ENCODE results near the gene IGF2. TPM values are rescaled to one million over a fixed set of nuclear protein-coding genes. Genes with fewer than 3 reads are reported as not detected.

Gene IGF2
- polyA plus RNA-seq, 1 experiment: 20.3 TPM

DNA sequence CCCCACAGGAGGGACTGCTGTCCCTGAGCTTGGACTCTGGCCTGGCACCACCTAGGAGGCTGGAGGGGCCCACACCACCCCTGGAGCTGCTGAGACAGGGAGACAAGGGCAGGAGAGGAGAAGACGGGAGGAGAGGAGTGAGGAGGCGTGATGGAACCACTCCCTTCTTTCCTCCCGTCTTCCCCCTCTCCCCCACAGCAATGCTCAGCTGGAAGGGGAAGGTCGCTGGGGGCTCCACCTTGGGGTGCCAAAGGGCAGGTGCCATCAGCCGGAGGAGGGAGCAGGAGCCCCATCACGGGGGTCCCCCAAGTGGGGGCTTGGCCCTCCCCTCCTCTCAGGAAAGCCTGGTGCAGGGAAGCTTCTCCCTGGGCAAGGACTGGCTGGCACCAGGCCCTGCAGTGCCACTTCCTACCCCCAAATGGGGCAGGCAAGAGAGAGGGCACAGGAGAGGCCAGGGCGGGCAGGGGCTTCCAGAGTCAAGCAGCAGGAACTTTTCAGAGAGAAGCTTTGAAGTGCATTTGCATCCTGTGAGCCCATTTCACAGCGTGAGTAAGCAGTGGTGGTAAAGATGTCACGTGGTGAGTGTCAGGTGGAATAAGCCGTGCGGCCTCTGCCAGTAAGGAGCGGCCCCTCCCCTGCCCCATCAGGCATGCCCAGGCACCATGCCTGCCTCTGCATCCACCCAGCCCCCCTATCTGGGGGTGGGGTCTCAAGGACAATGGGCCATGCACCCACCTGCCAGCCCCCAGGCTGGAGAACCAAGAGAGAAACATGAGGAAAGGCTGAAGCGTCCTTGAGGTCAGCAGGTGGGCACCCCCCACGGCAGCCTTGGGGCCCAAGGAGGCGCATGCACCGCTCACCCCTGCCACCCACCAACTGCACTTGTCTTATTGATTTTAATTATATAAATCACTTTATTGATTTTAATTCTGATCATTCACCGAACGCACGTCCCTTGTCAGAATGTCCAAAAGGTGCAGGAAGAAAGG lies 4.9 kb downstream of the IGF2 start:
- ChIA-PET POLR2A (no interaction called here), CTCF (interaction anchor here (1.1 to 5.7 kb wide), 3 partner anchors 12 to 17 kb away, joined by 3 to 28 read pairs (median 4); no protein-coding TSS in a partner anchor)
- H3K36me3 ChIP-seq (ENCODE audit: control insufficient read depth, insufficient read depth, low read length): peaks cover 13% of the 10 kb centered on the region
- TF ChIP-seq, protein P1, sequence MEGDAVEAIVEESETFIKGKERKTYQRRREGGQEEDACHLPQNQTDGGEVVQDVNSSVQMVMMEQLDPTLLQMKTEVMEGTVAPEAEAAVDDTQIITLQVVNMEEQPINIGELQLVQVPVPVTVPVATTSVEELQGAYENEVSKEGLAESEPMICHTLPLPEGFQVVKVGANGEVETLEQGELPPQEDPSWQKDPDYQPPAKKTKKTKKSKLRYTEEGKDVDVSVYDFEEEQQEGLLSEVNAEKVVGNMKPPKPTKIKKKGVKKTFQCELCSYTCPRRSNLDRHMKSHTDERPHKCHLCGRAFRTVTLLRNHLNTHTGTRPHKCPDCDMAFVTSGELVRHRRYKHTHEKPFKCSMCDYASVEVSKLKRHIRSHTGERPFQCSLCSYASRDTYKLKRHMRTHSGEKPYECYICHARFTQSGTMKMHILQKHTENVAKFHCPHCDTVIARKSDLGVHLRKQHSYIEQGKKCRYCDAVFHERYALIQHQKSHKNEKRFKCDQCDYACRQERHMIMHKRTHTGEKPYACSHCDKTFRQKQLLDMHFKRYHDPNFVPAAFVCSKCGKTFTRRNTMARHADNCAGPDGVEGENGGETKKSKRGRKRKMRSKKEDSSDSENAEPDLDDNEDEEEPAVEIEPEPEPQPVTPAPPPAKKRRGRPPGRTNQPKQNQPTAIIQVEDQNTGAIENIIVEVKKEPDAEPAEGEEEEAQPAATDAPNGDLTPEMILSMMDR (IDR thresholded peaks at IDR 0.05; ENCODE audit: insufficient read depth, low read depth, low read length): no peak
- no peak for DNase-seq (ENCODE audit: low read depth)
- H3K27me3 ChIP-seq (ENCODE audit: control insufficient read depth, insufficient read depth, low read length): peaks cover 7% of the 10 kb centered on the region
- H3K4me3 ChIP-seq (ENCODE audit: low read depth, low read length): no peak overlapping the region

DNA sequence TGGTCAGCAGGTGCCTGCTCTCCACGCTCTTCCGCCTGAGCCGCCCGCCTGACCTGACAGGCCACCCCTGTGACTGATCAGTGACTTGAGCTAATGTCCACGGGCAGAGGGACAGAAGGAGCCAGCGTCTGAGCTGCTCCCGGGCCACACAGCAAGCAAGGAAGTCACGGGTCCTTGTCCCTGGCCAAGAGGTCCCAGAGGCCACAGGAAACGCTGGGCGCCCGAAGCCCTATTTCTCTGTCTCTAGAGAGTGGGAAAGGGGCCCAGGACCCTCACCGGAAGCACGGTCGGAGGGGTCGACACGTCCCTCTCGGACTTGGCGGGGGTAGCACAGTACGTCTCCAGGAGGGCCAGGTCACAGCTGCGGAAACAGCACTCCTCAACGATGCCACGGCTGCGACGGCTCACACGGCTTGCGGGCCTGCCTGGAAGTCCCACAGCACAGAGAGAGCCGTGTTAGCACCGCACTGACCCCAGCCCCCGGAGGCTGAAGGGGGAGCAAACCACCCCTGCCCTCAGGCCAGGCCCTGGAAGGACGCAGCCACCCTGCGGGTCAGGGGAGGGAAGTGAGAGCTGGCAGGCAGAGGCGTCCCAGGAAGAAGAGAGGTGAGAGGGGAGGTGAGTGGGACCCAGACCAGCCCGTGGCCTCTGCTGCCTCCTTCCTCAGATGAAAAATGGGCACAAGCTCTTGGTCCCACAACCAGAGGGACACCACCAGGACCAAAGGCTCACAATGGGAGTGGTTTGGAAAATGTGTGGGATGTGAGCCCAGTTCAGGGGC lies 5.8 kb downstream of the IGF2 start:
- DNase-seq (ENCODE audit: low read depth): no peak
- H3K27me3 ChIP-seq (ENCODE audit: control insufficient read depth, insufficient read depth, low read length): peaks cover 7% of the 10 kb centered on the region
- H3K4me3 ChIP-seq (ENCODE audit: low read depth, low read length): no peak overlapping the region
- TF ChIP-seq, protein P1 (IDR thresholded peaks at IDR 0.05; ENCODE audit: insufficient read depth, low read depth, low read length): no peak
- H3K36me3 ChIP-seq (ENCODE audit: control insufficient read depth, insufficient read depth, low read length): peaks cover 13% of the 10 kb centered on the region
- CTCF ChIA-PET: interaction anchor here (1.1 to 5.7 kb wide), 3 partner anchors 11 to 17 kb away, joined by 3 to 28 read pairs (median 4); no protein-coding TSS in a partner anchor
- POLR2A ChIA-PET: no interaction called here

DNA sequence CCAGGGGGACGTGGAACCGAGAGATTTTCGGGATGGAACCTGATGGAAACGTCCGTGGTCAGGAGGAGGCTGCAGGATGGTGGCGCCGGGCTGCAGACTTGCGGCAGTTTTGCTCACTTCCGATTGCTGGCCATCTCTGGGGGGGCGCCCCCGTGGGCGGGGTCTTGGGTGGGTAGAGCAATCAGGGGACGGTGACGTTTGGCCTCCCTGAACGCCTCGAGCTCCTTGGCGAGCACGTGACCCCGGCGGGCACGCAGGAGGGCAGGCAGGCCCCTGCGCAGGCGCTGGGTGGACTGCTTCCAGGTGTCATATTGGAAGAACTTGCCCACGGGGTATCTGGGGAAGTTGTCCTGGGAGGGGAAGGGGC lies 6.3 kb downstream of the IGF2 start:
- TF ChIP-seq, protein P1 (IDR thresholded peaks at IDR 0.05; ENCODE audit: insufficient read depth, low read depth, low read length): no peak
- DNase-seq (ENCODE audit: low read depth): no peak
- ChIA-PET CTCF (interaction anchor here (1.6 to 5.7 kb wide), 2 partner anchors 12 to 18 kb away, joined by 4 to 28 read pairs; no protein-coding TSS in a partner anchor), POLR2A (no interaction called here)
- H3K4me3 ChIP-seq (ENCODE audit: low read depth, low read length): no peak overlapping the region
- H3K27me3 ChIP-seq (ENCODE audit: control insufficient read depth, insufficient read depth, low read length): peaks cover 7% of the 10 kb centered on the region
- peaks cover 13% of the 10 kb centered on the region for H3K36me3 ChIP-seq (ENCODE audit: control insufficient read depth, insufficient read depth, low read length)

DNA sequence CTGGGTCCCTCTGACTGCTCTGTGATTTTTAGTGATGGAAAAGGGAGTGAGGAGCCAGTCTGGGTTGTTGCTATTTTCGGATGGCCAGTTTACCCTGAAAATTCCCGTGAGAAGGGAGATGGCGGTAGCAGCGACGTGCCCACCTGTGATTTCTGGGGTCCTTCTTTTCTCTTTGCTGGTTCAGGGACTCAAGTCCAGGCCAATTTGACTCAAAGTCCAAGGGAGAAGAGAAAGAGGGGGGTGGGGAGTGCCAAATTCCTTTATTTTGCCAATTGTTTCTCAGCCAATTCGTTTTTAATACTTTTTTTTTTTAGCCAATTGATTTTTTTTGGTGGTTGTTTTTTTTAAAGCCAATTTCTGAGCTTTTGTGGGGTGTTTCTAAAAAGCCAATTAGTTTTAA lies 6.9 kb downstream of the IGF2 start:
- CTCF ChIA-PET: interaction anchor here (0.6 to 5.7 kb wide), 4 partner anchors 19 to 294 kb away, joined by 3 to 28 read pairs (median 4); partner anchors contain the start of gene TNNI2

More for the DNA sequence above, 6.9 kb downstream of the IGF2 start:
- Histone ChIP-seq H3K4me3 (ENCODE audit: low read depth, low read length) (no peak overlapping the region), H3K27me3 (ENCODE audit: control insufficient read depth, insufficient read depth, low read length) (peaks cover 4% of the 10 kb centered on the region), H3K36me3 (ENCODE audit: control insufficient read depth, insufficient read depth, low read length) (peaks cover 13% of the 10 kb centered on the region)
- DNase-seq (ENCODE audit: low read depth): no peak
- POLR2A ChIA-PET: no interaction called here
- TF ChIP-seq, protein P1 (IDR thresholded peaks at IDR 0.05; ENCODE audit: insufficient read depth, low read depth, low read length): no peak
